Occipital lobe (tissue), 3 donors: Measurements from ENCODE around the gene RPS6KA5. TPM values are rescaled to one million over a fixed set of nuclear protein-coding genes. Genes with fewer than 3 reads are reported as not detected.

Experiments used
- DNase-seq: peaks from one replicate; lab custom pipeline; 2025; lab: John Stamatoyannopoulos, UW
- small RNA-seq: library from RNA; depleted of rRNA; stranded (forward); fragments of <200 nt; gene quantifications from one replicate; pipeline ENCODE3, GENCODE V24; 2014
- total RNA-seq: library from RNA; depleted of rRNA; stranded (reverse); fragments of >200 nt; gene quantifications from one replicate; pipeline ENCODE4 v1.2.3, GENCODE V29; 2014

RPS6KA5 gene
- total RNA-seq, 1 donor from 2014 or later: 11.2 TPM

- DNase-seq: no peak
These were observed 249.6 kb downstream of the RPS6KA5 start for GRCh38 chr14:90810806-90811205.

- no peak for DNase-seq
These were observed 250.7 kb downstream of the RPS6KA5 start for GRCh38 chr14:90809530-90810312.

GRCh38 chr14:90808759-90809529 is 251.5 kb downstream of the RPS6KA5 start:
- no peak for DNase-seq

DNA sequence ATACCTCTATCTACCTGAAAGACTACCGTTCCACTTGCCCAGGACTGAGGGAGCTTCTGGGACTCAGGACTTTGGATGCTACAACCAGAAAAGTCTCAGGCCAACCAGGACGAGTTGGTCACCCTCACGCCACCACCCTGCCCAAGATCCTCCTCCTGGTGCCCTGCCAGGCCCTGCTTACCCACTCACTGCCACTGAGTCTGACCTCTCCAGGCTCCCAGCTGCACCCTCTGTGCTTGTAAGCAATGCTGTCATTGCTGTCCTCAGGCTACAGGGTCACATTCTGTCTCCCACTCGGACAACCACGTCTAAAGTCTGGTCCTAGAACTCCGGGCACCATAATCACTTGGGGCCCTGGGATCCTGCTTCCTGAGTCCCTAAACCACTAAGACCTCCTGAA is 253.4 kb downstream of the RPS6KA5 start:
- DNase-seq: no peak

- peak; percentile 39 for DNase-seq
These were observed 254.5 kb downstream of the RPS6KA5 start for GRCh38 chr14:90805662-90806540.

GRCh38 chr14:90805084-90805391 is 255.4 kb downstream of the RPS6KA5 start:
- no peak for DNase-seq

- no peak for DNase-seq
These were observed 256.0 kb downstream of the RPS6KA5 start for GRCh38 chr14:90804292-90805083.

- DNase-seq: no peak
These were observed 257.2 kb downstream of the RPS6KA5 start for GRCh38 chr14:90803249-90803648.

- no peak for DNase-seq
These were observed 261.0 kb downstream of the RPS6KA5 start for GRCh38 chr14:90799420-90799819.

GRCh38 chr14:90797919-90798318 is 262.5 kb downstream of the RPS6KA5 start:
- DNase-seq: no peak

Small RNA genes lying within 50 kb of the gene (small RNA-seq; reads per million reads assigned to genes)
- not detected for gene RNU7-30P

Other genes with a start within 250 kb of the RPS6KA5 start
- gene TTC7B, start 244.2 kb downstream of the RPS6KA5 start, total RNA-seq: 23.2 TPM
- 20.1 TPM for gene DGLUCY, start 53.4 kb upstream of the RPS6KA5 start, total RNA-seq
- gene GPR68, start 184.1 kb upstream of the RPS6KA5 start, total RNA-seq: 5.9 TPM